Measurements from ENCODE around the gene GREM1. TPM values are rescaled to one million over a fixed set of nuclear protein-coding genes. Genes with fewer than 3 reads are reported as not detected.

Gene GREM1
- polyA plus RNA-seq (2012; ENCODE audit: missing spikeins) = not detected

DNA sequence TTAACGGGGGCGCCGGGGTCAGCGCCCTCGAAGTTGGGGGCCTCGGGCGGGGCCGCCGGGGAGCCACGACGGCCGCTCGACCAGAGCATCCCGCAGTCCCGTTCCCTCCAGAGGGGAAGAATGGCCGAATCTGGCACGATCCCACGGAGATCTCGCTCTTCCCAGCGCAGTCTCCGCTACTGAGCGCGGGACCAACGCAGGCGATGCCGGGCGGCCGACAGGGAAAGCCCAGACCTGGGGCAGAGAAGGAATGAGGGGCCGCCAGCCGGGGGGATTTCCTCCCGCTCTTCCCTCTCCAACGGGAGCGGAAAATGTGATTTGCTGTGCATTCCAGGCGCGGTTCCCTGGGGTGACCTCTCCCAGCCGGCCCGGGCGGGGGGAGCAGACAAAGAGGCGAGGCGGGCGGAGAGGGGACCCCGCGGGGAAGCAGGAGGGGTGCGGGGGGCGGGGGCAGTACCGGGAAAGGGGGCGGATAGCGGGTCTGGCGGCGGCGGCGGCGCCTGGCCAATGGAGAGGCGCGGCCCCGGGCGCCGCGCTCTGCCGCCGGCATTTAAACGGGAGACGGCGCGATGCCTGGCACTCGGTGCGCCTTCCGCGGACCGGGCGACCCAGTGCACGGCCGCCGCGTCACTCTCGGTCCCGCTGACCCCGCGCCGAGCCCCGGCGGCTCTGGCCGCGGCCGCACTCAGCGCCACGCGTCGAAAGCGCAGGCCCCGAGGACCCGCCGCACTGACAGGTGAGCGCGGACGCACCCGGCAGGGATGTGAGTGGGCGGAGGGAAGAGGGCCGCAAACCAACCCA is at the start of gene GREM1:
TSS of gene GREM1 (plus strand) at position 579 of the 801 bp plus-strand sequence. CDS start 12,687 bp downstream, outside the sequence.
- FAIRE-seq (no peak), DNase-seq (ENCODE audit: insufficient read length) (no peak)
- no peak for TF ChIP-seq POLR2A (IDR thresholded peaks at IDR 0.05; ENCODE audit: low read depth, low read length)

DNA sequence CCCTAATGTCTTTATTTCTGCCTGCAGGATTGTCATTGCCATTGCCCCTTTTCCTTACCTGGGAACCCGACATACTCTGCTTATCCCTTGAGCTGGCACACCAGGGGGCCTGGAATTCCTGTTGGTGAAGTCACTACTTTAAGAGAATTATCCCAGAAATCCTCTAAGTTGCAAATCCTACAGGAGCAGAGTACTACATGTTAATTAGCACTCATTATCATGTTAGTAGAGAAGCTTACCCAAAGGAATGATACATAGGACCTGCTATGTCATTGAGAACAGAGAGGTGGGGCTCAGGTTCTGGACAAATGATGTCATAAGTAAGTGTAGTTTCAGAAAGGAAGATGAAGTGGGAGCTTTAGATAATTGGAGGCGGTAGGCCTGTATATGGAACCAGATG is 48.9 kb upstream of the GREM1 start:
- FAIRE-seq = no peak
- no peak for TF ChIP-seq POLR2AphosphoS5 (IDR thresholded peaks at IDR 0.05; ENCODE audit: low read depth, low read length)
- no peak for TF ChIP-seq POLR2A (IDR thresholded peaks at IDR 0.05; ENCODE audit: low read depth, low read length)
- TF ChIP-seq TAF1 (IDR thresholded peaks at IDR 0.05; ENCODE audit: borderline replicate concordance, low read depth, low read length) = no peak
- DNase-seq (ENCODE audit: insufficient read length) = no peak

DNA sequence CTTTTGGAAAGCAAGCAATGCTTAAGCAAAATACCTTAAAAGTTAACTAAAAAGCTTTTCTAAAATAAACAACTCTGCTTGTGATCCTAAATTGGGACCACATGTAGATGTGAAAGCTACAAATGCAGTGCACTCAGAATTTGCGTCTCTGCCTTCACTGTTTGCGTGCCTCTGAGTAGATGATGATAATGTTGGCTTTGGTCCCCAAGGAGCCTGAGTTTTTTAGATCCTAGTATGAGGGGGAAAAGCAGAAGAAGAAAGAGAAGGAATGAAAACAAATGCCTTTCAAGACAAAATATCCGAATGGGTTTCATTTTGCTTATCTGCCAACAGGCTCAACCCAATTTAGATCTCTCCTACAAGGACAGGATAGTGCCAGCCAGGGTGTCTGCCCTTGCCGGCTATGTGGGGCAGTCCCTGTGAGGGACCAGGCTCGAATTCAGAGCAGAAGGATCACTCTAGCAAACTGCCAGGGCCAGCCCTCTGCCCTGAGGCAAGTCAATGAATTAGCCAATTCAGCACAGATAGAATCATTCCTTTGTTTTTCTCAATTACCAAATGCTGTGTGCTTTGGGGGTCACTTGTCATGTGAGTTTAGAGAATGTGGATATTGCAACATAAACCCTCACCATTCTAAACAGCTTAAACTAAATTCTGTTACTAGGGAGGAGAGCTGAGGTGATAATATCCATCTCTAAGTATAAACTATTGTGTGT is 47.8 kb upstream of the GREM1 start:
- FAIRE-seq (no peak), DNase-seq (ENCODE audit: insufficient read length) (no peak)
- TF ChIP-seq TAF1 (IDR thresholded peaks at IDR 0.05; ENCODE audit: borderline replicate concordance, low read depth, low read length) = no peak
- TF ChIP-seq POLR2AphosphoS5 (IDR thresholded peaks at IDR 0.05; ENCODE audit: low read depth, low read length) = no peak
- TF ChIP-seq POLR2A (IDR thresholded peaks at IDR 0.05; ENCODE audit: low read depth, low read length) = no peak

- no peak for DNase-seq (ENCODE audit: insufficient read length)
- no peak for FAIRE-seq
Observed at GRCh38 chr15:32670623-32671022, 47.2 kb upstream of the GREM1 start.

GRCh38 chr15:32671339-32672325 is 46.2 kb upstream of the GREM1 start:
- DNase-seq (ENCODE audit: insufficient read length) (no peak), FAIRE-seq (no peak)
- no peak for TF ChIP-seq POLR2AphosphoS5 (IDR thresholded peaks at IDR 0.05; ENCODE audit: low read depth, low read length)
- no peak for TF ChIP-seq POLR2A (IDR thresholded peaks at IDR 0.05; ENCODE audit: low read depth, low read length)
- no peak for TF ChIP-seq TAF1 (IDR thresholded peaks at IDR 0.05; ENCODE audit: borderline replicate concordance, low read depth, low read length)

More at GRCh38 chr15:32670623-32671022, 47.2 kb upstream of the GREM1 start:
- no peak for TF ChIP-seq TAF1 (IDR thresholded peaks at IDR 0.05; ENCODE audit: borderline replicate concordance, low read depth, low read length)
- TF ChIP-seq POLR2AphosphoS5 (IDR thresholded peaks at IDR 0.05; ENCODE audit: low read depth, low read length) = no peak
- TF ChIP-seq POLR2A (IDR thresholded peaks at IDR 0.05; ENCODE audit: low read depth, low read length) = no peak

GRCh38 chr15:32674681-32675080 is 43.1 kb upstream of the GREM1 start:
- TF ChIP-seq POLR2A (IDR thresholded peaks at IDR 0.05; ENCODE audit: low read depth, low read length) (no peak), POLR2AphosphoS5 (IDR thresholded peaks at IDR 0.05; ENCODE audit: low read depth, low read length) (no peak), TAF1 (IDR thresholded peaks at IDR 0.05; ENCODE audit: borderline replicate concordance, low read depth, low read length) (no peak)
- no peak for DNase-seq (ENCODE audit: insufficient read length)
- no peak for FAIRE-seq

- TF ChIP-seq POLR2AphosphoS5 (IDR thresholded peaks at IDR 0.05; ENCODE audit: low read depth, low read length) = no peak
- TF ChIP-seq POLR2A (IDR thresholded peaks at IDR 0.05; ENCODE audit: low read depth, low read length) = no peak
- no peak for TF ChIP-seq TAF1 (IDR thresholded peaks at IDR 0.05; ENCODE audit: borderline replicate concordance, low read depth, low read length)
- DNase-seq (ENCODE audit: insufficient read length) (no peak), FAIRE-seq (no peak)
Observed at GRCh38 chr15:32675466-32675865, 42.3 kb upstream of the GREM1 start.

DNA sequence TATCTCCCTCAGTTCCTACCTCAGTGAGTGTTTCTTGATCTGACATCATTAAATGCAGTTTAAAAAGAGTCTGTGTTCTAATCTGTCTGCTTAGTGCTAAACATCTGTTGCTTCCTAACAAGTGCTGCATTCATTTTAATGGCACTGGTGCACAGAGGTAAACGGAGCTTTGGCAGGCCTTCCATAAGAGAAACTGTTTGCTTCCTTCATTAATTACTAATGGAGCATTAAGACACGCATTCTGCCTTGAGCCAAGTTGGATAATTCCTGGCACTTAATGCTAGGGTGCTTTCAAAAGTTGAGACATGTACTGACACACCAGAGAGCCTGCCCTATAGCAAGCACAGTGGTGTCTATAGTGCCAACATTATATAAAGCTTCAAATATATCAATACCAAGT is 41.6 kb upstream of the GREM1 start:
- no peak for FAIRE-seq
- TF ChIP-seq TAF1 (IDR thresholded peaks at IDR 0.05; ENCODE audit: borderline replicate concordance, low read depth, low read length) = no peak
- no peak for TF ChIP-seq POLR2AphosphoS5 (IDR thresholded peaks at IDR 0.05; ENCODE audit: low read depth, low read length)
- TF ChIP-seq POLR2A (IDR thresholded peaks at IDR 0.05; ENCODE audit: low read depth, low read length) = no peak
- DNase-seq (ENCODE audit: insufficient read length) = no peak

GRCh38 chr15:32677238-32677750 is 40.5 kb upstream of the GREM1 start:
- FAIRE-seq (no peak), DNase-seq (ENCODE audit: insufficient read length) (no peak)
- TF ChIP-seq POLR2AphosphoS5 (IDR thresholded peaks at IDR 0.05; ENCODE audit: low read depth, low read length) = no peak
- TF ChIP-seq POLR2A (IDR thresholded peaks at IDR 0.05; ENCODE audit: low read depth, low read length) = no peak
- no peak for TF ChIP-seq TAF1 (IDR thresholded peaks at IDR 0.05; ENCODE audit: borderline replicate concordance, low read depth, low read length)

DNA sequence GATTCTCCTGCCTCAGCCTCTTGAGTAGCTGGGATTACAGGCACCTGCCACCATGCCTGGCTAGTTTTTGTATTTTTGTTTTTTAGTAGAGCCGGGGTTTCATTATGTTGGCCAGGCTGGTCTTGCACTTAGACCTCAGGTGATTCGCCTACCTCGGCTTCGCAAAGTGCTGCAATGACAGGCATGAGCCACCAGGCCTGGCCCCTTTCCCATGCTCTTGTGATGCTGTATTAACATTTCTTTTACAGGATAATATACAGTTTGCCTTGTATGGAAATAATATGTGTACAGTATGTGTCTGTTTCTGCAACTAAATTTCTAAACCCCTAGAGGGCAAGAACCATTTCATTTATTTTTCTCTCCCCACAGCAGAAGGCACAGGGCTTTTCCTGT is 38.5 kb upstream of the GREM1 start:
- TF ChIP-seq POLR2AphosphoS5 (IDR thresholded peaks at IDR 0.05; ENCODE audit: low read depth, low read length) (no peak), POLR2A (IDR thresholded peaks at IDR 0.05; ENCODE audit: low read depth, low read length) (no peak), TAF1 (IDR thresholded peaks at IDR 0.05; ENCODE audit: borderline replicate concordance, low read depth, low read length) (no peak)
- no peak for DNase-seq (ENCODE audit: insufficient read length)
- FAIRE-seq = no peak

DNA sequence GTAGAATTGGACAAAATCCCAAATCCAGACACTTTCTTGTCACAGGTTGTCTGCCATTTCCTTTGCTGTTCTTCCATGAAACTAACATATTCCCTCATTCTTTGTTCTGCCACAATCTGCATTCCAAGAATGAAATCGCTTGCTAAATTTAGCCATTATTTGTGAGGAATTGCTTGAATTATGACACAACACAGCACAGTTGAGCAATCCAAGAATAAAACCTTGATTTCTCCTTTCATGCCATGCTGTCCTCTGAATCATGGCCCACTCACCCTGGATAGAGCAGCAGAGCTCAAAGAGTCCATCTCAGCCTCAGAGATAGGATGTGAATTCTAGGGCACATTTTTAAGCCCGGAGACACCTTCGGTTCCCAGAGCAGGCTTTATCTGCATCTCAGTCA is 35.2 kb upstream of the GREM1 start:
- no peak for TF ChIP-seq POLR2A (IDR thresholded peaks at IDR 0.05; ENCODE audit: low read depth, low read length)
- no peak for TF ChIP-seq TAF1 (IDR thresholded peaks at IDR 0.05; ENCODE audit: borderline replicate concordance, low read depth, low read length)
- TF ChIP-seq POLR2AphosphoS5 (IDR thresholded peaks at IDR 0.05; ENCODE audit: low read depth, low read length) = no peak
- no peak for DNase-seq (ENCODE audit: insufficient read length)

More for the DNA sequence above, 35.2 kb upstream of the GREM1 start:
- FAIRE-seq = no peak
